Ishikawa (cell line): Measurements from ENCODE around the gene VAV3.

Experiments used
- CEBPB ChIP-seq: IDR thresholded peaks from 2 replicates; pipeline ENCODE4 v1.6.1; 2012
- CREB1 ChIP-seq: IDR thresholded peaks from 2 replicates; pipeline ENCODE4 v1.6.1; 2012; ENCODE audit warnings: low read depth
- EGR1 ChIP-seq: IDR thresholded peaks from 2 replicates; pipeline ENCODE4 v1.6.1; 2012
- EP300 ChIP-seq: IDR thresholded peaks from 2 replicates; pipeline ENCODE4 v1.6.1; 2012; ENCODE audit warnings: borderline replicate concordance
- FOXM1 ChIP-seq: IDR thresholded peaks from 2 replicates; pipeline ENCODE4 v1.6.1; 2012; ENCODE audit warnings: low read depth, borderline replicate concordance
- MAX ChIP-seq: IDR thresholded peaks from 2 replicates; pipeline ENCODE4 v1.6.1; 2012
- NFIC ChIP-seq: IDR thresholded peaks from 2 replicates; pipeline ENCODE4 v1.6.1; 2012
- RAD21 ChIP-seq: IDR thresholded peaks from 2 replicates; pipeline ENCODE4 v1.6.1; 2012; ENCODE audit warnings: low read depth
- REST ChIP-seq: IDR thresholded peaks from 2 replicates; pipeline ENCODE4 v1.6.1; 2012; ENCODE audit warnings: low read depth, mild to moderate bottlenecking
- TAF1 ChIP-seq: IDR thresholded peaks from 2 replicates; pipeline ENCODE4 v1.6.1; 2012; ENCODE audit warnings: low read depth, mild to moderate bottlenecking
- TCF12 ChIP-seq: IDR thresholded peaks from 2 replicates; pipeline ENCODE4 v1.6.1; 2012; ENCODE audit warnings: low read depth
- TEAD4 ChIP-seq: IDR thresholded peaks from 2 replicates; pipeline ENCODE4 v1.6.1; 2012
- USF1 ChIP-seq: IDR thresholded peaks from 2 replicates; pipeline ENCODE4 v1.6.1; 2012
- YY1 ChIP-seq: IDR thresholded peaks from 2 replicates; pipeline ENCODE4 v1.6.1; 2012; ENCODE audit warnings: low read depth
- ZBTB7A ChIP-seq: IDR thresholded peaks from 2 replicates; pipeline ENCODE4 v1.6.1; 2012; ENCODE audit warnings: low read depth

VAV3 gene

DNA sequence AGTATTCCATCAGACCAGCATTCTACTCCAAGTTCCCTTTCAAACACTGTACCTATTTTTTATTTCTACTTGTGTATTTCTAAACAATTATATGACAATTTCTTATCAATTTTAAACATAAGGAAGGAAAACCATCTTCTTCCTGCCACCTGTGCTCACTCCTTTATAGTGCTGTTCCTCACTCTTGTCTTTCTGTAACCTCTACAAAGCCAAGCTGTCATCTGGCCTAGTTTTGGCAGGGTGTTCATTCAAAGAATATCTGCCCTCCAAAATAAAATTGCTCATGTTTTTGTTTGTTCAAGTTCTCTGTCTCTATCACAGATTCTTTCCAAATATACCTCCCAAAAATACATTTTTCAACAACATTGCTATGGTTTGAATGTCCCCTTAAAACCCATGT is 360.2 kb downstream of the VAV3 start:
- no peak for TF ChIP-seq MAX
- no peak for TF ChIP-seq USF1
- TF ChIP-seq REST, result no peak
- TF ChIP-seq EP300, result no peak
- TF ChIP-seq NFIC, result no peak
- no peak for TF ChIP-seq TEAD4
- TF ChIP-seq RAD21, result no peak
- TF ChIP-seq FOXM1, result no peak

GRCh38 chr1:107600607-107601160 is 364.3 kb downstream of the VAV3 start:
- TF ChIP-seq MAX (no peak), YY1 (no peak), TCF12 (no peak), TAF1 (no peak), CEBPB (no peak)

GRCh38 chr1:107599220-107599619 is 365.8 kb downstream of the VAV3 start:
- TF ChIP-seq TEAD4 (no peak), CREB1 (no peak), TCF12 (no peak), EP300 (no peak), MAX (no peak), YY1 (no peak), RAD21 (no peak), USF1 (no peak)

DNA sequence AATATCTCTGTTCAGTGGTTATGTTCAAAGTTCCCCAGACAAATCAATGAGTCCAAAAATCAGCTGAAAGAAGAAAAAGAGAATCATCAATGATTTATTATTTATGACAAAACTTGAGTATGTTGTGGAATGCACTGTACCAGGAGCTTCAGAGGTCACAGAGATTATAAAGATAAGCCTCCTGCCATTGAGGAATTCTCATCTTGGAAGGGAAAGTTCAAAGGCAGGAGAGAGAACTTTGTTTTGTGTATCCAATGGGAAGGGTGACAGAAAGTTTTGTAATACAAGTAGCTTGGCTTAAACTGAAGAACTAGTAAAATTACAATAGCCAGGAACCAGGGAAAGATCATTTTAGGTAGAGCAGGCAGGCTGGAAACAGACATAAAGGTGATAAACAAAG is 367.7 kb downstream of the VAV3 start:
- TF ChIP-seq FOXM1, result no peak
- no peak for TF ChIP-seq EGR1

DNA sequence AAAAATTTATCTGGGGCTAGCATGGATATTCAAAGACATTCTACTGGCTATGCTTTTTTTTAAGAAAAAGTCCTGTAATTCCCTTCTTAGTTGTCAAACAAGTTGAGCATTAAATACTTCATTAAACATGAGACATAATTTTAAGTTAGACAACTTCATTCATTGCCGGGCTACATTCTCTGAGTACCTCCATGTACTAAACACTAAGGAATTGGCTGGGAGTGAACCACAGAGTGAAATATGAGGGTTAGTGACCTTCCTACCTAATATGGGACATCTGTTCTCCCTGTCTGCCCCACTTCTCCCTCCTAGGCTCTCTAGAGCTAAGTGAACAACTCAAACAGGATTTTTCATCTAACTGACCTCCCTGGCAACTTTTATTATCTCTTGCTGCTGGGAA is 370.4 kb downstream of the VAV3 start:
- TF ChIP-seq TAF1 (no peak), MAX (no peak), ZBTB7A (no peak), TEAD4 (no peak), EP300 (no peak), RAD21 (no peak), REST (no peak), NFIC (no peak), TCF12 (no peak), FOXM1 (no peak), USF1 (no peak), EGR1 (no peak), YY1 (no peak), CREB1 (no peak), CEBPB (no peak)

GRCh38 chr1:107593501-107594209 is 371.3 kb downstream of the VAV3 start:
- TF ChIP-seq EP300 (no peak), CREB1 (no peak), YY1 (no peak), CEBPB (no peak), FOXM1 (no peak), ZBTB7A (no peak), EGR1 (no peak), REST (no peak), USF1 (no peak), TEAD4 (no peak), TAF1 (no peak), NFIC (no peak), MAX (no peak), TCF12 (no peak), RAD21 (no peak)
